NOMO-1 treated with DMSO at 0.1 percent for 48 hours (cell line): ENCODE data around the gene MMAB.
A peak's percentile ranks its signal among the peaks of the same experiment; 100 is the strongest.

Experiments
- DNase-seq: peaks from one replicate; lab custom pipeline; 2025; ENCODE audit not compliant: unreplicated experiment; lab: John Stamatoyannopoulos, UW

Gene MMAB

GRCh38 chr12:109518820-109519665 is 54.3 kb downstream of the MMAB start:
- peak; percentile 12 for DNase-seq

- DNase-seq, result no peak
Observed at GRCh38 chr12:109517619-109518018, 55.7 kb downstream of the MMAB start.

GRCh38 chr12:109513977-109514376 is 59.3 kb downstream of the MMAB start:
- no peak for DNase-seq

- no peak for DNase-seq
Observed at GRCh38 chr12:109513051-109513450, 60.3 kb downstream of the MMAB start.

GRCh38 chr12:109512608-109513007 is 60.7 kb downstream of the MMAB start:
- no peak for DNase-seq

GRCh38 chr12:109510196-109510595 is 63.1 kb downstream of the MMAB start:
- no peak for DNase-seq

- DNase-seq, result no peak
Observed at GRCh38 chr12:109504068-109504467, 69.2 kb downstream of the MMAB start.
